Smooth muscle cell of the pulmonary artery (primary cell): ENCODE data around the gene RIBC1. TPM values are rescaled to one million over a fixed set of nuclear protein-coding genes. Genes with fewer than 3 reads are reported as not detected.

Experiments used
- total RNA-seq: library from RNA; depleted of rRNA; stranded (reverse); fragments of >200 nt; gene quantifications from 2 replicates; pipeline ENCODE4 v1.2.3, GENCODE V29; 2014

RIBC1 gene
- total RNA-seq: 0.50 and 0.78 TPM in 2 replicates

GRCh38 chrX:53422861-53423306 is at the start of gene RIBC1:
Gene RIBC1, plus strand, starts transcription at chrX:53422873. Its CDS starts 3,404 bp downstream, at chrX:53426277.

GRCh38 chrX:53422086-53422860 is 400 bp upstream of the RIBC1 start, which contains the start of gene SMC1A:
Gene SMC1A, minus strand, starts transcription at chrX:53422654. Its CDS starts 54 bp downstream, at chrX:53422600.

GRCh38 chrX:53433651-53434639 is 11.3 kb downstream of the RIBC1 start, which contains the start of gene HSD17B10:
Gene HSD17B10, minus strand, starts transcription at chrX:53434370. Its CDS starts 25 bp downstream, at chrX:53434345.

Other genes with a start within 250 kb of the RIBC1 start
- gene KDM5C, start 197.7 kb upstream of the RIBC1 start, total RNA-seq: 81.0 and 83.0 TPM in 2 replicates
- gene IQSEC2, start 141.3 kb upstream of the RIBC1 start, total RNA-seq: 8.7 and 9.9 TPM in 2 replicates
- 9.3 and 10.1 TPM in 2 replicates for gene SMC1A, start 219 bp upstream of the RIBC1 start, total RNA-seq
- gene HSD17B10, start 11.5 kb downstream of the RIBC1 start, total RNA-seq: 38.8 and 42.8 TPM in 2 replicates